ENCODE measurements around the gene TIMM29.

DNA sequence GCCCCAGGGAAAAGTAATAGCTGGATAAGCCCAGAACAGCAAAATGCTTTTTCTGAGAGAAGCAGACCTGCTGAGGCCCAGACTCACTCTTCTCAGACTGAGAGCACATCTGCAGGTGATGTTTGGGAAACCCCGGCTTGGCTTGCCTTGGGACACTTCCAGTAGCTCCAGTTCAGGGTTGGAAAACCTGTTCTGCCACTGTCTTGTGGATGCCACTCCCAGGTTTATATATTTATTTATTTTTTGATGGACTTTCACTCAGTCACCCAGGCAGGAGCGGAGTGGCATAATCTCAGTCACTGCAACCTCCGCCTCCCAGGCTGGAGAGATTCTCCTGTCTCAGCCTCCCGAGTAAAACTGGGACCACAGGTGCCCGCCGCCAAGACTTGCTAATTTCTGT is 24.2 kb downstream of the TIMM29 start:
- TF ChIP-seq POLR2A (IDR thresholded peaks at IDR 0.05) (no peak), CTCF (IDR thresholded peaks at IDR 0.05) (no peak)

Data from lower leg skin (tissue), 3 donors.